ENCODE results near the gene UBE2G2.

DNA sequence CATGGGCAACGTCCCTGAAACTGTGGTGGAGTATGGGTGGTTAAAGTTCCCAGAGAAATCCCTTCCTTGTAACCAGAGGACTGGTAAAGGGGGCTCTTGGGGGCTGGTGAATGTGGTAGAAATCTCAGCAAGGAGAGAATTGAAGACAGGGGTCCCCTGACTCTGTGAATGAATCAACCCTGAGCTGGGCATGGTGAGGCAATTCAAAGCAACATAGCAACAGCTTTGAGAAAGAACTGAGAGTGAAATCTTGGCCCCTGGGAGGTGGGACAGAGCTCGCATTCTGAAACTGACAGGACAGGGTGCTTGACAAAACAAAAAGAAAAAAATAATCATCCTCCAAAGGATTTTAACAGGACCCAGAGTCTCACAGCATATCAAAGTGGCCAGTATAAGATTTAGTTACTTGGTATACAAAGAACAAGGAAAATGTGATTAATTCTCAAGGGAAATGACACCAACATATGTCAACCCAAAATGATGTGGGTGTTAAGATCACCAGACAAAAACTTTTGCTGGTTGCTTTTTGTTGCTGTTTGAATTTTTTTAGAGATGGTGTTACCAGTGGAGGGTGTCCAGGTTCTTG is 28.0 kb upstream of the UBE2G2 start:
- TF ChIP-seq TAF1 (IDR thresholded peaks at IDR 0.05; ENCODE audit: low read depth, low read length) (no peak), POLR2A (IDR thresholded peaks at IDR 0.05; ENCODE audit: low read depth, low read length) (no peak), SPI1 (IDR thresholded peaks at IDR 0.05; ENCODE audit: low read depth, low read length) (no peak), POLR2AphosphoS5 (IDR thresholded peaks at IDR 0.05; ENCODE audit: low read depth, low read length) (no peak), PAX5 (IDR thresholded peaks at IDR 0.05; ENCODE audit: insufficient read depth, low read length, severe bottlenecking) (no peak), POU2F2 (IDR thresholded peaks at IDR 0.05; ENCODE audit: low read depth, low read length) (no peak)

Data from GM12891 (cell line).